CD14-positive monocyte (primary cell): ENCODE measurements around the gene DNAAF3. TPM values are rescaled to one million over a fixed set of nuclear protein-coding genes. Genes with fewer than 3 reads are reported as not detected.
A peak's percentile ranks its signal among the peaks of the same experiment; 100 is the strongest.

ENCODE experiments used
- DNase-seq, 3 donors: peaks; one replicate each; pipeline ENCODE4 v3.0.0-alpha.2; 2011 to 2022
- H2AFZ ChIP-seq: 2 replicates; pipeline ENCODE4 v1.6.0; 2012; ENCODE audit warnings: mild to moderate bottlenecking, low read depth, low read length, inconsistent platforms; ENCODE audit not compliant: insufficient read depth, poor library complexity, severe bottlenecking
- H3K27ac ChIP-seq, 2 donors: 1 replicate in 1 of 2; 2 replicates in 1 of 2; pipeline ENCODE4 v1.5.1; 2012 to 2013; ENCODE audit warnings: low read length in 2 of 2, control low read depth in 1 of 2, inconsistent platforms in 1 of 2, low read depth in 1 of 2, mild to moderate bottlenecking in 1 of 2
- H3K27me3 ChIP-seq, 2 donors: one replicate each; pipeline versions ENCODE4 v1.6.0 to v1.6.1; 2011 to 2013; ENCODE audit warnings: low read length in 2 of 2; ENCODE audit not compliant: control insufficient read depth in 2 of 2, insufficient read depth in 2 of 2
- H3K36me3 ChIP-seq, 2 donors: replicated peaks in 1 of 2; 1 replicate in 1 of 2; 2 replicates in 1 of 2; pipeline versions ENCODE4 v1.5.1 to v1.6.1; 2012 to 2013; ENCODE audit warnings: low read length in 2 of 2, control low read depth in 1 of 2, inconsistent platforms in 1 of 2, mild to moderate bottlenecking in 1 of 2; ENCODE audit not compliant: insufficient read depth in 2 of 2, control insufficient read depth in 1 of 2
- H3K4me1 ChIP-seq, 2 donors: 1 replicate in 1 of 2; 2 replicates in 1 of 2; pipeline versions ENCODE4 v1.5.1 to v1.6.1; 2012 to 2013; ENCODE audit warnings: low read length in 2 of 2, control low read depth in 1 of 2, inconsistent platforms in 1 of 2, mild to moderate bottlenecking in 1 of 2, moderate library complexity in 1 of 2; ENCODE audit not compliant: insufficient read depth in 2 of 2, control insufficient read depth in 1 of 2
- H3K4me2 ChIP-seq: replicated peaks from 2 replicates; pipeline ENCODE3; 2012; ENCODE audit warnings: low read length, moderate library complexity, mild to moderate bottlenecking; ENCODE audit not compliant: poor library complexity, severe bottlenecking; ENCODE audit errors: extremely low read depth
- H3K4me3 ChIP-seq, 3 experiments: fragments of 200-600 bp in 1 of 3; sonication (generic) in 1 of 3; replicated peaks in 1 of 3; 1 replicate in 2 of 3; 2 replicates in 1 of 3; pipeline ENCODE4 v1.5.1; 2011 to 2013; ENCODE audit warnings: low read length in 3 of 3, mild to moderate bottlenecking in 3 of 3, control low read depth in 2 of 3, low read depth in 2 of 3, inconsistent platforms in 1 of 3, moderate library complexity in 1 of 3
- H3K79me2 ChIP-seq: 2 replicates; pipeline ENCODE4 v1.6.0; 2012; ENCODE audit warnings: mild to moderate bottlenecking, control low read depth, inconsistent platforms, low read length, moderate library complexity; ENCODE audit not compliant: insufficient read depth
- H3K9ac ChIP-seq: 2 replicates; pipeline ENCODE4 v1.6.0; 2017; ENCODE audit warnings: low read length, mild to moderate bottlenecking; ENCODE audit not compliant: insufficient read depth, poor library complexity, severe bottlenecking
- H3K9me3 ChIP-seq, 2 donors: replicated peaks in 1 of 2; 1 replicate in 1 of 2; 2 replicates in 1 of 2; pipeline versions ENCODE4 v1.5.1 to v1.6.1; 2012 to 2013; ENCODE audit warnings: low read length in 2 of 2, control low read depth in 1 of 2; ENCODE audit not compliant: control insufficient read depth in 1 of 2, insufficient read depth in 1 of 2
- H4K20me1 ChIP-seq: 2 replicates; pipeline ENCODE4 v1.6.0; 2012; ENCODE audit warnings: mild to moderate bottlenecking, low read length, control low read depth, moderate library complexity; ENCODE audit not compliant: insufficient read depth
- H3K27ac Mint-ChIP-seq, 7 donors: one replicate each; pipeline ENCODE4 v1.8.0; 2020; ENCODE audit warnings: mild to moderate bottlenecking in 7 of 7, mixed read lengths in 7 of 7, moderate library complexity in 6 of 7, inconsistent platforms in 2 of 7
- H3K27me3 Mint-ChIP-seq, 3 donors: one replicate each; pipeline ENCODE4 v1.8.0; 2021 to 2022; ENCODE audit warnings: low read depth in 3 of 3, mild to moderate bottlenecking in 3 of 3, mixed read lengths in 3 of 3, moderate library complexity in 3 of 3, inconsistent platforms in 1 of 3
- H3K36me3 Mint-ChIP-seq, 2 donors: one replicate each; pipeline ENCODE4 v1.8.0; 2020; ENCODE audit warnings: mixed read lengths in 2 of 2, inconsistent platforms in 1 of 2, mild to moderate bottlenecking in 1 of 2
- H3K4me1 Mint-ChIP-seq: one replicate; pipeline ENCODE4 v1.8.0; 2020; ENCODE audit warnings: mild to moderate bottlenecking, mixed read lengths
- H3K4me3 Mint-ChIP-seq, 2 donors: one replicate each; pipeline ENCODE4 v1.8.0; 2020; ENCODE audit warnings: mild to moderate bottlenecking in 2 of 2, mixed read lengths in 2 of 2, moderate library complexity in 1 of 2
- H3K9me3 Mint-ChIP-seq, 7 donors: one replicate each; pipeline ENCODE4 v1.8.0; 2020 to 2022; ENCODE audit warnings: mixed read lengths in 7 of 7, mild to moderate bottlenecking in 6 of 7, moderate library complexity in 6 of 7, inconsistent platforms in 2 of 7
- CTCF ChIP-seq: fragments of 200-600 bp; IDR thresholded peaks from one replicate; pipeline ENCODE4 v1.8.0; 2022; ENCODE audit warnings: antibody characterized with exemption, mild to moderate bottlenecking
- WGBS: methylation state at CpG from one replicate; pipeline ENCODE4 v1.1.5; 2013; ENCODE audit warnings: missing lambda C conversion rate; ENCODE audit not compliant: insufficient coverage; 5-methylcytosine and 5-hydroxymethylcytosine counted together
- intact Hi-C, 2 donors: fragments of 100-400 bp; cut with micrococcal nuclease; formaldehyde crosslinking; loops; one replicate each; pipeline versions ENCODE4 v1.15.0 to v1.15.1; 2023
- polyA plus RNA-seq, 3 donors: library from polyadenylated mRNA; depleted of rRNA in 1 of 3; unstranded in 2 of 3; stranded (reverse) in 1 of 3; fragments of 300-500 nt in 2 of 3; fragments of >200 nt in 1 of 3; fragmentation: Illumina TruSeq in 2 of 3; gene quantifications; 1 replicate in 2 of 3; 2 replicates in 1 of 3; pipeline ENCODE4 v1.2.3, GENCODE V29; 2012 to 2021

Gene DNAAF3
- polyA plus RNA-seq, 3 donors = 0.19 TPM; not detected in 2

- peaks cover 0 to 1% (median 0%) of the 10 kb centered on the region in 7 donors for H3K9me3 Mint-ChIP-seq
- no peaks in the 10 kb centered on the region for H3K36me3 Mint-ChIP-seq
- intact Hi-C loops = no loop called here
- peak overlapping the region in 1 of 2 donors; percentile 27 for H3K4me3 Mint-ChIP-seq
- H3K27ac ChIP-seq = no peak overlapping the region
- H3K27me3 Mint-ChIP-seq = peaks cover 11 to 29% (median 19%) of the 10 kb centered on the region in 3 donors
- 68% methylated on average over 14 of the region's 15 CpGs for whole genome bisulfite sequencing
- H3K36me3 ChIP-seq = no peaks in the 10 kb centered on the region
- no peak for DNase-seq
- peaks cover 15% of the 10 kb centered on the region for H3K4me1 Mint-ChIP-seq
- no peak for TF ChIP-seq CTCF
- no peaks in the 10 kb centered on the region for H3K27me3 ChIP-seq
- peak overlapping the region in 2 of 7 donors; percentile 25 to 86 for H3K27ac Mint-ChIP-seq
- H2AFZ ChIP-seq = no peak overlapping the region
- H3K9ac ChIP-seq = no peak overlapping the region
- no peaks in the 10 kb centered on the region for H4K20me1 ChIP-seq
- H3K4me3 ChIP-seq = no peak overlapping the region
- H3K9me3 ChIP-seq = no peaks in the 10 kb centered on the region
- H3K79me2 ChIP-seq = no peaks in the 10 kb centered on the region
- peaks cover 0 to 4% of the 10 kb centered on the region in 2 donors for H3K4me1 ChIP-seq
- H3K4me2 ChIP-seq = no peak overlapping the region
Observed at GRCh38 chr19:55189403-55189835, 23.0 kb upstream of the DNAAF3 start.

- Mint-ChIP-seq H3K36me3 (no peaks in the 10 kb centered on the region), H3K4me1 (peaks cover 12% of the 10 kb centered on the region), H3K4me3 (peak overlapping the region in 1 of 2 donors; percentile 52), H3K27me3 (peaks cover 9 to 24% (median 17%) of the 10 kb centered on the region in 3 donors), H3K9me3 (peaks cover 0 to 1% (median 0%) of the 10 kb centered on the region in 7 donors), H3K27ac (peak overlapping the region in 1 of 7 donors; percentile 17)
- Histone ChIP-seq H3K27ac (no peak overlapping the region), H4K20me1 (no peaks in the 10 kb centered on the region), H3K4me1 (peaks cover 0 to 4% of the 10 kb centered on the region in 2 donors), H3K36me3 (no peaks in the 10 kb centered on the region), H3K4me2 (no peak overlapping the region), H3K9me3 (no peaks in the 10 kb centered on the region), H2AFZ (peak overlapping the region; percentile 29), H3K27me3 (no peaks in the 10 kb centered on the region), H3K9ac (no peak overlapping the region), H3K4me3 (no peak overlapping the region), H3K79me2 (no peaks in the 10 kb centered on the region)
- intact Hi-C loops = no loop called here
- DNase-seq = no peak
- no peak for TF ChIP-seq CTCF
- WGBS = 22% methylated on average over 7 of the region's 8 CpGs
Observed at GRCh38 chr19:55188625-55189024, 22.2 kb upstream of the DNAAF3 start.
